Pons (tissue), 1 donor: Measurements from ENCODE around the gene KRTAP2-3.
"Not testable (repeated sequence)": the region's sequence is repeated elsewhere in the genome, so short reads cannot be mapped to it uniquely, and the experiment has no call there.

Source experiments
- DNase-seq: peaks from one replicate; pipeline ENCODE4 v3.0.0-alpha.2; 2016; ENCODE audit warnings: low spot score

The KRTAP2-3 gene

GRCh38 chr17:41060052-41060604, at the start of gene KRTAP2-3:
Gene KRTAP2-3 (minus strand): TSS chr17:41060114. CDS start chr17:41060050, 64 bp downstream.
- DNase-seq = no peak

GRCh38 chr17:41108728-41109386, 48.9 kb upstream of the KRTAP2-3 start:
- DNase-seq = not testable (repeated sequence)

- no peak for DNase-seq
Measured at GRCh38 chr17:41107941-41108450, 48.1 kb upstream of the KRTAP2-3 start.

GRCh38 chr17:41105347-41105746, 45.4 kb upstream of the KRTAP2-3 start, which contains the start of gene KRTAP4-9:
Gene KRTAP4-9 (plus strand): TSS chr17:41105389. CDS start chr17:41105389, 0 bp downstream.
- DNase-seq = not testable (repeated sequence)

GRCh38 chr17:41104386-41105038, 44.6 kb upstream of the KRTAP2-3 start:
- DNase-seq = not testable (repeated sequence)

GRCh38 chr17:41103896-41104295, 44.0 kb upstream of the KRTAP2-3 start:
- no peak for DNase-seq

GRCh38 chr17:41101586-41102259, 41.8 kb upstream of the KRTAP2-3 start, which contains the start of gene KRTAP4-16:
Gene KRTAP4-16 (minus strand): TSS chr17:41102209. CDS start chr17:41102209, 0 bp downstream.
- DNase-seq = no peak

- not testable (repeated sequence) for DNase-seq
Measured at GRCh38 chr17:41099682-41100480, 40.0 kb upstream of the KRTAP2-3 start.

- DNase-seq = no peak
Measured at GRCh38 chr17:41098481-41098880, 38.6 kb upstream of the KRTAP2-3 start.

- no peak for DNase-seq
Measured at GRCh38 chr17:41098042-41098441, 38.1 kb upstream of the KRTAP2-3 start, which contains the start of gene KRTAP4-8. Gene KRTAP4-8 (minus strand): TSS chr17:41098142. CDS start chr17:41098084, 58 bp downstream.

- DNase-seq = no peak
Measured at GRCh38 chr17:41096055-41096454, 36.1 kb upstream of the KRTAP2-3 start.

GRCh38 chr17:41088760-41089352, 28.9 kb upstream of the KRTAP2-3 start:
- not testable (repeated sequence) for DNase-seq

- not testable (repeated sequence) for DNase-seq
Measured at GRCh38 chr17:41084100-41084856, 24.4 kb upstream of the KRTAP2-3 start, which contains the start of gene KRTAP4-7. Gene KRTAP4-7 (plus strand): TSS chr17:41084150. CDS start chr17:41084207, 57 bp downstream.

- not testable (repeated sequence) for DNase-seq
Measured at GRCh38 chr17:41083427-41083826, 23.5 kb upstream of the KRTAP2-3 start.

GRCh38 chr17:41082626-41083025, 22.7 kb upstream of the KRTAP2-3 start:
- no peak for DNase-seq

GRCh38 chr17:41076788-41077187, 16.9 kb upstream of the KRTAP2-3 start:
- DNase-seq = no peak

GRCh38 chr17:41073676-41074075, 13.8 kb upstream of the KRTAP2-3 start:
- no peak for DNase-seq

- DNase-seq = no peak
Measured at GRCh38 chr17:41071606-41072360, 11.9 kb upstream of the KRTAP2-3 start.

- DNase-seq = no peak
Measured at GRCh38 chr17:41069031-41069430, 9.1 kb upstream of the KRTAP2-3 start.
